A549 (cell line): ENCODE results near the gene KCNIP4. TPM values are rescaled to one million over a fixed set of nuclear protein-coding genes. Genes with fewer than 3 reads are reported as not detected.

Source experiments
- ATAC-seq, 2 experiments: fragments of 200-7000 bp in 1 of 2; fragments of >200 bp in 1 of 2; cut with Nextera tagmentation in 1 of 2; cut with Tn5 transposase in 1 of 2; 3 replicates each; pipeline versions ENCODE4 v1.8.0 to v1.9.1; 2018 to 2020; ENCODE audit warnings: mild to moderate bottlenecking in 1 of 2, moderate library complexity in 1 of 2
- CTCF ChIA-PET: fragments of 300-600 bp; sonication (Branson Sonifier 250); formaldehyde crosslinking; extraction: SDS; loops from one replicate; lab custom pipeline; 2021; ENCODE audit warnings: antibody characterized with exemption, inconsistent platforms; lab: Yijun Ruan, JAX
- POLR2A ChIA-PET: fragments of 350-600 bp; formaldehyde crosslinking; extraction: SDS; loops from one replicate; lab custom pipeline; 2021; ENCODE audit warnings: antibody characterized with exemption, inconsistent platforms; lab: Yijun Ruan, JAX
- DNase-seq, 2 experiments: peaks; one replicate each; pipeline versions ENCODE4 v3.0.0 to v3.0.0-alpha.2; 2011 to 2016; ENCODE audit warnings: low read depth in 1 of 2, low spot score in 1 of 2
- FAIRE-seq: peaks from 2 replicates; lab custom pipeline; 2011; peaks lifted over from hg19 to GRCh38; lab: Jason Lieb, UNC
- H3K27ac ChIP-seq, 2 experiments: fragments of >200 bp; sonication (Bioruptor Twin); formaldehyde crosslinking; 3 replicates each; pipeline ENCODE4 v1.5.1; 2016 to 2017
- H3K4me1 ChIP-seq: fragments of >200 bp; sonication (Bioruptor Twin); formaldehyde crosslinking; 3 replicates; pipeline ENCODE4 v1.6.1; 2016
- H3K4me2 ChIP-seq: fragments of >200 bp; sonication (Bioruptor Twin); formaldehyde crosslinking; 3 replicates; pipeline ENCODE4 v1.6.1; 2016
- H3K4me3 ChIP-seq: fragments of >200 bp; sonication (Bioruptor Twin); formaldehyde crosslinking; 3 replicates; pipeline ENCODE4 v1.5.1; 2016
- H3K9me3 ChIP-seq: fragments of >200 bp; sonication (Bioruptor Twin); formaldehyde crosslinking; 3 replicates; pipeline ENCODE4 v1.6.1; 2016
- BHLHE40 ChIP-seq: IDR thresholded peaks from 2 replicates; pipeline ENCODE4 v1.6.1; 2012; ENCODE audit warnings: low read depth, low read length, inconsistent platforms
- EHMT2 ChIP-seq: fragments of 200-600 bp; sonication (generic); IDR thresholded peaks from 2 replicates; pipeline ENCODE4 v1.6.1; 2016; ENCODE audit warnings: antibody characterized with exemption, low read depth, mild to moderate bottlenecking, moderate library complexity
- ELK1 ChIP-seq: fragments of 150-350 bp; IDR thresholded peaks from 2 replicates; pipeline ENCODE4 v1.6.1; 2014; ENCODE audit warnings: low read depth, mild to moderate bottlenecking, low read length
- EP300 ChIP-seq, 2 experiments: fragments of >200 bp; sonication (Bioruptor Twin); formaldehyde crosslinking; IDR thresholded peaks; 2 replicates in 1 of 2; 3 replicates in 1 of 2; pipeline ENCODE4 v1.6.1; 2016 to 2017
- FOXS1 ChIP-seq: fragments of 250-450 bp; sonication (Bioruptor Pico); IDR thresholded peaks from 2 replicates; pipeline ENCODE4 v1.5.0; 2020; ENCODE audit warnings: mild to moderate bottlenecking, moderate library complexity
- HOXB13 ChIP-seq: fragments of 250-450 bp; sonication (Bioruptor Pico); IDR thresholded peaks from 2 replicates; pipeline ENCODE4 v1.5.0; 2020; ENCODE audit warnings: low read depth, mild to moderate bottlenecking, moderate library complexity
- KDM1A ChIP-seq: fragments of 200-600 bp; sonication (generic); IDR thresholded peaks from 2 replicates; pipeline ENCODE4 v1.6.1; 2016; ENCODE audit warnings: low read depth, mild to moderate bottlenecking
- MAZ ChIP-seq: fragments of 150-350 bp; IDR thresholded peaks from 2 replicates; pipeline ENCODE4 v1.6.1; 2014; ENCODE audit warnings: antibody characterized with exemption, low read depth, low read length, borderline replicate concordance
- NFE2L2 ChIP-seq: fragments of 150-350 bp; conservative IDR thresholded peaks from 2 replicates; pipeline ENCODE4 v1.6.1; 2014; ENCODE audit warnings: low read length
- NPAS2 ChIP-seq: fragments of 250-450 bp; sonication (Bioruptor Pico); IDR thresholded peaks from 2 replicates; pipeline ENCODE4 v1.8.0; 2022; ENCODE audit warnings: mild to moderate bottlenecking, moderate library complexity, borderline replicate concordance
- PHF8 ChIP-seq: fragments of 200-600 bp; sonication (generic); IDR thresholded peaks from 2 replicates; pipeline ENCODE4 v1.6.1; 2016; ENCODE audit warnings: low read depth, mild to moderate bottlenecking, antibody characterized with exemption, moderate library complexity, borderline replicate concordance
- RAD21 ChIP-seq, 2 experiments: fragments of >200 bp in 1 of 2; sonication (Bioruptor Twin) in 1 of 2; formaldehyde crosslinking in 1 of 2; IDR thresholded peaks in 1 of 2; conservative IDR thresholded peaks in 1 of 2; 2 replicates in 1 of 2; 3 replicates in 1 of 2; pipeline ENCODE4 v1.6.1; 2012 to 2018; ENCODE audit warnings: inconsistent platforms in 1 of 2
- RCOR1 ChIP-seq: fragments of 150-350 bp; IDR thresholded peaks from 2 replicates; pipeline ENCODE4 v1.6.1; 2014; ENCODE audit warnings: antibody characterized with exemption, low read length, low read depth
- REST ChIP-seq: fragments of 200-600 bp; sonication (generic); IDR thresholded peaks from 2 replicates; pipeline ENCODE4 v1.6.1; 2016; ENCODE audit warnings: antibody characterized with exemption, mild to moderate bottlenecking, moderate library complexity
- SREBF2 ChIP-seq: fragments of 450-650 bp; IDR thresholded peaks from 2 replicates; pipeline ENCODE4 v1.6.1; 2014; ENCODE audit warnings: mild to moderate bottlenecking, moderate library complexity
- TP53 ChIP-seq: fragments of 250-450 bp; sonication (Bioruptor Pico); IDR thresholded peaks from 2 replicates; pipeline ENCODE4 v1.5.0; 2021; ENCODE audit warnings: mild to moderate bottlenecking, moderate library complexity
- ZSCAN20 ChIP-seq: fragments of 250-450 bp; sonication (Bioruptor Pico); IDR thresholded peaks from 2 replicates; pipeline ENCODE4 v1.8.0; 2022; ENCODE audit warnings: mild to moderate bottlenecking, moderate library complexity
- WGBS: methylation state at CpG from one replicate; pipeline ENCODE4 v1.1.6; 2017; ENCODE audit errors: missing lambda C conversion rate; 5-methylcytosine and 5-hydroxymethylcytosine counted together
- polyA plus RNA-seq, 4 experiments: library from polyadenylated mRNA; depleted of rRNA in 3 of 4; stranded (reverse); fragments of >200 nt; fragmentation: RNase III in 1 of 4; extraction: RNeasy Plus Mini Kit Qiagen cat#74134 plus additional on column Dnase treatment in 1 of 4; gene quantifications; 2 replicates in 3 of 4; 3 replicates in 1 of 4; pipeline ENCODE4 v1.2.3, GENCODE V29; 2011 to 2017

KCNIP4 gene
- polyA plus RNA-seq, 2 of the 4 experiments (the other 2 are of a cell fraction), result not detected

GRCh38 chr4:20857081-20857480 lies 1091.5 kb downstream of the KCNIP4 start:
- Histone ChIP-seq H3K4me3 (no peak overlapping the region), H3K4me1 (no peaks in the 10 kb centered on the region), H3K27ac (no peak overlapping the region), H3K4me2 (no peak overlapping the region), H3K9me3 (no peaks in the 10 kb centered on the region)
- DNase-seq (no peak), ATAC-seq (no peak), FAIRE-seq (no peak)
- 4% methylated on average over 5 of the region's 5 CpGs for WGBS
- CTCF ChIA-PET, result no interaction called here
- POLR2A ChIA-PET, result no interaction called here
- TF ChIP-seq RCOR1 (no peak), KDM1A (no peak), ELK1 (no peak), HOXB13 (CRISPR knock-in tag) (no peak), ZSCAN20 (CRISPR knock-in tag) (no peak), NFE2L2 (no peak), PHF8 (no peak), NPAS2 (no peak), EP300 (IDR thresholded peaks at IDR 0.05) (no peak), SREBF2 (no peak), BHLHE40 (no peak), EHMT2 (no peak), MAZ (no peak), TP53 (no peak)

- DNase-seq, result no peak
- Histone ChIP-seq H3K27ac (no peak overlapping the region), H3K4me2 (no peak overlapping the region), H3K4me3 (no peak overlapping the region), H3K4me1 (no peaks in the 10 kb centered on the region), H3K9me3 (no peaks in the 10 kb centered on the region)
- POLR2A ChIA-PET, result no interaction called here
- no peak for TF ChIP-seq NPAS2
- 0% methylated on average over 2 of the region's 2 CpGs for WGBS
- FAIRE-seq, result no peak
- CTCF ChIA-PET, result no interaction called here
- ATAC-seq, result no peak
These were observed 1101.3 kb downstream of the KCNIP4 start for GRCh38 chr4:20847124-20847747.

- no peak for FAIRE-seq
- CTCF ChIA-PET, result no interaction called here
- H3K27ac ChIP-seq, result no peak overlapping the region
- no peak for TF ChIP-seq RAD21 (conservative IDR thresholded peaks at IDR 0.05 in 1 of 2, IDR thresholded peaks at IDR 0.05 in 1 of 2)
- TF ChIP-seq REST, result no peak
- TF ChIP-seq FOXS1 (CRISPR knock-in tag), result no peak
- TF ChIP-seq ELK1, result no peak
- TF ChIP-seq HOXB13 (CRISPR knock-in tag), result no peak
- no peaks in the 10 kb centered on the region for H3K4me1 ChIP-seq
- H3K4me3 ChIP-seq, result no peak overlapping the region
- WGBS, result 34% methylated on average over 4 of the region's 4 CpGs
- no peak overlapping the region for H3K4me2 ChIP-seq
- POLR2A ChIA-PET, result no interaction called here
- no peaks in the 10 kb centered on the region for H3K9me3 ChIP-seq
- no peak for ATAC-seq
- no peak for DNase-seq
These were observed 1104.3 kb downstream of the KCNIP4 start for GRCh38 chr4:20844311-20844710.
